ENCODE data around the gene AP4B1. TPM values are rescaled to one million over a fixed set of nuclear protein-coding genes. Genes with fewer than 3 reads are reported as not detected.

The AP4B1 gene
- total RNA-seq, 2 donors from 2014 or later, result 52.1 to 56.1 TPM

- peaks cover 3% of the 10 kb centered on the region for H3K36me3 Mint-ChIP-seq (ENCODE audit: low read depth)
- no peak overlapping the region for H3K4me3 Mint-ChIP-seq
- no peaks in the 10 kb centered on the region for H3K27me3 Mint-ChIP-seq
- DNase-seq, result no peak
- ATAC-seq, result no peak
- peak overlapping the region; percentile 82 for H3K27ac Mint-ChIP-seq
- H3K9me3 ChIP-seq (ENCODE audit: control insufficient read depth, low read length, poor library complexity, severe bottlenecking), result no peaks in the 10 kb centered on the region
- peaks cover 58% of the 10 kb centered on the region for H3K4me1 Mint-ChIP-seq
These were observed 28.9 kb downstream of the AP4B1 start for GRCh38 chr1:113875714-113876113.

GRCh38 chr1:113874012-113874879 lies 30.4 kb downstream of the AP4B1 start:
- Mint-ChIP-seq H3K4me1 (peaks cover 52% of the 10 kb centered on the region), H3K36me3 (ENCODE audit: low read depth) (peaks cover 3% of the 10 kb centered on the region), H3K27me3 (no peaks in the 10 kb centered on the region), H3K27ac (peak overlapping the region; percentile 82), H3K4me3 (no peak overlapping the region)
- H3K9me3 ChIP-seq (ENCODE audit: control insufficient read depth, low read length, poor library complexity, severe bottlenecking), result no peaks in the 10 kb centered on the region
- no peak for DNase-seq
- no peak for ATAC-seq

- Mint-ChIP-seq H3K36me3 (ENCODE audit: low read depth) (peaks cover 3% of the 10 kb centered on the region), H3K4me1 (peaks cover 50% of the 10 kb centered on the region), H3K27me3 (no peaks in the 10 kb centered on the region), H3K27ac (peak overlapping the region; percentile 82), H3K4me3 (peak overlapping the region; percentile 91)
- no peak for DNase-seq
- ATAC-seq, result peak; percentile 21
- no peaks in the 10 kb centered on the region for H3K9me3 ChIP-seq (ENCODE audit: control insufficient read depth, low read length, poor library complexity, severe bottlenecking)
These were observed 32.2 kb downstream of the AP4B1 start for GRCh38 chr1:113872219-113872935.

GRCh38 chr1:113871597-113872113 lies 32.9 kb downstream of the AP4B1 start, which contains the start of gene PTPN22:
Gene PTPN22, minus strand, starts transcription at chr1:113871712.
- ATAC-seq, result peak; percentile 95
- Mint-ChIP-seq H3K4me3 (peak within 1 kb of the TSS; percentile 91), H3K4me1 (peaks cover 48% of the 10 kb centered on the region), H3K36me3 (ENCODE audit: low read depth) (no peaks in the 10 kb centered on the region), H3K27me3 (no peaks in the 10 kb centered on the region), H3K27ac (peak within 1 kb of the TSS; percentile 82)
- DNase-seq, result peak; percentile 52 to 71 (median 67)
- no peaks in the 10 kb centered on the region for H3K9me3 ChIP-seq (ENCODE audit: control insufficient read depth, low read length, poor library complexity, severe bottlenecking)

- ATAC-seq (no peak), DNase-seq (no peak)
- Mint-ChIP-seq H3K36me3 (ENCODE audit: low read depth) (no peaks in the 10 kb centered on the region), H3K27ac (peak overlapping the region; percentile 82), H3K27me3 (no peaks in the 10 kb centered on the region), H3K4me3 (peak overlapping the region; percentile 91), H3K4me1 (peaks cover 47% of the 10 kb centered on the region)
- H3K9me3 ChIP-seq (ENCODE audit: control insufficient read depth, low read length, poor library complexity, severe bottlenecking), result no peaks in the 10 kb centered on the region
These were observed 33.8 kb downstream of the AP4B1 start for GRCh38 chr1:113870778-113871177.

- H3K9me3 ChIP-seq (ENCODE audit: control insufficient read depth, low read length, poor library complexity, severe bottlenecking), result no peaks in the 10 kb centered on the region
- Mint-ChIP-seq H3K4me1 (peaks cover 31% of the 10 kb centered on the region), H3K27ac (peak overlapping the region; percentile 82), H3K4me3 (peak overlapping the region; percentile 33), H3K36me3 (ENCODE audit: low read depth) (no peaks in the 10 kb centered on the region), H3K27me3 (no peaks in the 10 kb centered on the region)
- ATAC-seq (no peak), DNase-seq (no peak)
These were observed 36.1 kb downstream of the AP4B1 start for GRCh38 chr1:113868387-113869083.

- no peak overlapping the region for H3K4me3 Mint-ChIP-seq
- no peaks in the 10 kb centered on the region for H3K27me3 Mint-ChIP-seq
- peaks cover 20% of the 10 kb centered on the region for H3K4me1 Mint-ChIP-seq
- no peaks in the 10 kb centered on the region for H3K9me3 ChIP-seq (ENCODE audit: control insufficient read depth, low read length, poor library complexity, severe bottlenecking)
- DNase-seq (no peak), ATAC-seq (no peak)
- H3K27ac Mint-ChIP-seq, result peak overlapping the region; percentile 85
- H3K36me3 Mint-ChIP-seq (ENCODE audit: low read depth), result peaks cover 4% of the 10 kb centered on the region
These were observed 43.0 kb downstream of the AP4B1 start for GRCh38 chr1:113861641-113862040.

GRCh38 chr1:113860891-113861290 lies 43.7 kb downstream of the AP4B1 start:
- DNase-seq, result no peak
- H3K27ac Mint-ChIP-seq, result peak overlapping the region; percentile 85
- H3K36me3 Mint-ChIP-seq (ENCODE audit: low read depth), result peaks cover 4% of the 10 kb centered on the region
- peaks cover 20% of the 10 kb centered on the region for H3K4me1 Mint-ChIP-seq
- ATAC-seq, result no peak
- H3K27me3 Mint-ChIP-seq, result no peaks in the 10 kb centered on the region
- no peak overlapping the region for H3K4me3 Mint-ChIP-seq
- H3K9me3 ChIP-seq (ENCODE audit: control insufficient read depth, low read length, poor library complexity, severe bottlenecking), result no peaks in the 10 kb centered on the region

- H3K36me3 Mint-ChIP-seq (ENCODE audit: low read depth), result peaks cover 4% of the 10 kb centered on the region
- no peak overlapping the region for H3K4me3 Mint-ChIP-seq
- peak; percentile 50 for ATAC-seq
These were observed 45.0 kb downstream of the AP4B1 start for GRCh38 chr1:113859478-113860175.

GRCh38 chr1:113858982-113859381 lies 45.6 kb downstream of the AP4B1 start:
- H3K36me3 Mint-ChIP-seq (ENCODE audit: low read depth), result peaks cover 8% of the 10 kb centered on the region
- no peaks in the 10 kb centered on the region for H3K9me3 ChIP-seq (ENCODE audit: control insufficient read depth, low read length, poor library complexity, severe bottlenecking)
- peak overlapping the region; percentile 85 for H3K27ac Mint-ChIP-seq
- H3K4me3 Mint-ChIP-seq, result peak overlapping the region; percentile 31
- DNase-seq (no peak), ATAC-seq (no peak)
- H3K4me1 Mint-ChIP-seq, result peaks cover 20% of the 10 kb centered on the region
- H3K27me3 Mint-ChIP-seq, result no peaks in the 10 kb centered on the region

More at GRCh38 chr1:113859478-113860175, 45.0 kb downstream of the AP4B1 start:
- DNase-seq, result no peak
- peaks cover 20% of the 10 kb centered on the region for H3K4me1 Mint-ChIP-seq
- no peaks in the 10 kb centered on the region for H3K9me3 ChIP-seq (ENCODE audit: control insufficient read depth, low read length, poor library complexity, severe bottlenecking)
- peak overlapping the region; percentile 85 for H3K27ac Mint-ChIP-seq
- no peaks in the 10 kb centered on the region for H3K27me3 Mint-ChIP-seq

- H3K27me3 Mint-ChIP-seq, result no peaks in the 10 kb centered on the region
These were observed 46.2 kb downstream of the AP4B1 start for GRCh38 chr1:113858418-113858817.

GRCh38 chr1:113857776-113858175 lies 46.8 kb downstream of the AP4B1 start:
- Mint-ChIP-seq H3K27ac (peak overlapping the region; percentile 83), H3K36me3 (ENCODE audit: low read depth) (peaks cover 8% of the 10 kb centered on the region), H3K4me3 (no peak overlapping the region), H3K27me3 (no peaks in the 10 kb centered on the region), H3K4me1 (peaks cover 19% of the 10 kb centered on the region)
- H3K9me3 ChIP-seq (ENCODE audit: control insufficient read depth, low read length, poor library complexity, severe bottlenecking), result no peaks in the 10 kb centered on the region
- no peak for ATAC-seq
- no peak for DNase-seq

More at GRCh38 chr1:113858418-113858817, 46.2 kb downstream of the AP4B1 start:
- peaks cover 20% of the 10 kb centered on the region for H3K4me1 Mint-ChIP-seq
- peaks cover 8% of the 10 kb centered on the region for H3K36me3 Mint-ChIP-seq (ENCODE audit: low read depth)
- DNase-seq, result no peak
- peak overlapping the region; percentile 85 for H3K27ac Mint-ChIP-seq
- no peaks in the 10 kb centered on the region for H3K9me3 ChIP-seq (ENCODE audit: control insufficient read depth, low read length, poor library complexity, severe bottlenecking)
- peak; percentile 42 for ATAC-seq
- peak overlapping the region; percentile 31 for H3K4me3 Mint-ChIP-seq
